Mesenchymal stem cell (in vitro differentiated cells and primary cell): ENCODE results near the gene ORAI2.

Experiments
- DNase-seq: peaks from one replicate; pipeline ENCODE4 v3.0.0-alpha.2; 2013
- H2AFZ ChIP-seq: one replicate; pipeline ENCODE4 v1.6.1; 2013; ENCODE audit warnings: low read depth, mild to moderate bottlenecking, control low read depth, inconsistent platforms, low read length, moderate library complexity
- H2AK5ac ChIP-seq: 2 replicates; pipeline ENCODE4 v1.6.1; 2013; ENCODE audit warnings: low read length, moderate library complexity, mild to moderate bottlenecking, inconsistent platforms; ENCODE audit not compliant: severe bottlenecking
- H2BK120ac ChIP-seq: one replicate; pipeline ENCODE4 v1.6.1; 2013; ENCODE audit warnings: low read depth, mild to moderate bottlenecking, inconsistent platforms, low read length, moderate library complexity
- H2BK12ac ChIP-seq, 2 experiments: one replicate each; pipeline ENCODE4 v1.6.1; 2013; ENCODE audit warnings: inconsistent platforms in 2 of 2, low read length in 2 of 2, mild to moderate bottlenecking in 2 of 2, moderate library complexity in 2 of 2, control low read depth in 1 of 2
- H2BK15ac ChIP-seq: one replicate; pipeline ENCODE4 v1.6.1; 2013; ENCODE audit warnings: mild to moderate bottlenecking, low read depth, inconsistent platforms; ENCODE audit not compliant: poor library complexity, severe bottlenecking
- H2BK5ac ChIP-seq: 2 replicates; pipeline ENCODE4 v1.6.1; 2013; ENCODE audit warnings: low read depth, mild to moderate bottlenecking, low read length, control low read depth, inconsistent platforms; ENCODE audit not compliant: poor library complexity, severe bottlenecking
- H3K14ac ChIP-seq, 2 experiments: one replicate each; pipeline ENCODE4 v1.6.1; 2013; ENCODE audit warnings: inconsistent platforms in 2 of 2, low read length in 2 of 2, control low read depth in 1 of 2, mild to moderate bottlenecking in 1 of 2, moderate library complexity in 1 of 2
- H3K18ac ChIP-seq, 2 experiments: one replicate each; pipeline ENCODE4 v1.6.1; 2013; ENCODE audit warnings: inconsistent platforms in 2 of 2, low read length in 2 of 2, control low read depth in 1 of 2, low read depth in 1 of 2, mild to moderate bottlenecking in 1 of 2
- H3K23ac ChIP-seq, 2 experiments: one replicate each; pipeline ENCODE4 v1.6.1; 2013; ENCODE audit warnings: inconsistent platforms in 2 of 2, low read length in 2 of 2, mild to moderate bottlenecking in 2 of 2, moderate library complexity in 2 of 2, control low read depth in 1 of 2
- H3K27ac ChIP-seq: 2 replicates; pipeline ENCODE4 v1.5.1; 2013; ENCODE audit warnings: mild to moderate bottlenecking, moderate library complexity, low read length, control low read depth, inconsistent platforms; ENCODE audit not compliant: poor library complexity, severe bottlenecking
- H3K27me3 ChIP-seq, 2 experiments: 2 replicates each; pipeline versions ENCODE4 v1.6.1 to v1.7.0; 2013; ENCODE audit warnings: low read length in 2 of 2, mild to moderate bottlenecking in 2 of 2, moderate library complexity in 2 of 2, control low read depth in 1 of 2, inconsistent platforms in 1 of 2; ENCODE audit not compliant: control insufficient read depth in 1 of 2, insufficient read depth in 1 of 2
- H3K36me3 ChIP-seq, 2 experiments: 2 replicates each; pipeline versions ENCODE4 v1.6.1 to v1.7.0; 2013; ENCODE audit warnings: low read length in 2 of 2, control low read depth in 1 of 2, inconsistent platforms in 1 of 2, low read depth in 1 of 2, mild to moderate bottlenecking in 1 of 2; ENCODE audit not compliant: insufficient read depth in 2 of 2, control insufficient read depth in 1 of 2
- H3K4ac ChIP-seq, 2 experiments: one replicate each; pipeline ENCODE4 v1.6.1; 2013; ENCODE audit warnings: inconsistent platforms in 2 of 2, low read length in 2 of 2, mild to moderate bottlenecking in 2 of 2, moderate library complexity in 2 of 2, control low read depth in 1 of 2, low read depth in 1 of 2
- H3K4me1 ChIP-seq: 2 replicates; pipeline ENCODE4 v1.6.1; 2013; ENCODE audit warnings: low read depth, low read length, control low read depth; ENCODE audit not compliant: control insufficient read depth, insufficient read depth
- H3K4me2 ChIP-seq: 2 replicates; pipeline ENCODE4 v1.6.1; 2013; ENCODE audit warnings: low read length, mild to moderate bottlenecking, inconsistent platforms; ENCODE audit not compliant: poor library complexity, severe bottlenecking
- H3K4me3 ChIP-seq, 2 experiments: 2 replicates each; pipeline versions ENCODE4 v1.5.1 to v1.7.0; 2013; ENCODE audit warnings: low read length in 2 of 2, mild to moderate bottlenecking in 2 of 2, control low read depth in 1 of 2, low read depth in 1 of 2; ENCODE audit not compliant: insufficient read depth in 1 of 2
- H3K79me1 ChIP-seq: replicated peaks from 2 replicates; pipeline ENCODE4 v1.6.1; 2013; ENCODE audit warnings: mild to moderate bottlenecking, control low read depth, low read length, inconsistent platforms; ENCODE audit not compliant: poor library complexity, severe bottlenecking
- H3K9ac ChIP-seq: 2 replicates; pipeline ENCODE4 v1.7.0; 2013; ENCODE audit warnings: mild to moderate bottlenecking, low read length, moderate library complexity
- H3K9me3 ChIP-seq: 2 replicates; pipeline ENCODE4 v1.7.0; 2013; ENCODE audit warnings: mild to moderate bottlenecking, low read length; ENCODE audit not compliant: control insufficient read depth
- H4K8ac ChIP-seq: one replicate; pipeline ENCODE4 v1.6.1; 2013; ENCODE audit warnings: inconsistent platforms, mild to moderate bottlenecking, low read length, moderate library complexity
- H4K91ac ChIP-seq: one replicate; pipeline ENCODE4 v1.6.1; 2013; ENCODE audit warnings: mild to moderate bottlenecking, low read length, inconsistent platforms
- WGBS: methylation state at CpG from one replicate; pipeline ENCODE4 v1.1.7; 2013; ENCODE audit warnings: mixed read lengths; 5-methylcytosine and 5-hydroxymethylcytosine counted together

ORAI2 gene

DNA sequence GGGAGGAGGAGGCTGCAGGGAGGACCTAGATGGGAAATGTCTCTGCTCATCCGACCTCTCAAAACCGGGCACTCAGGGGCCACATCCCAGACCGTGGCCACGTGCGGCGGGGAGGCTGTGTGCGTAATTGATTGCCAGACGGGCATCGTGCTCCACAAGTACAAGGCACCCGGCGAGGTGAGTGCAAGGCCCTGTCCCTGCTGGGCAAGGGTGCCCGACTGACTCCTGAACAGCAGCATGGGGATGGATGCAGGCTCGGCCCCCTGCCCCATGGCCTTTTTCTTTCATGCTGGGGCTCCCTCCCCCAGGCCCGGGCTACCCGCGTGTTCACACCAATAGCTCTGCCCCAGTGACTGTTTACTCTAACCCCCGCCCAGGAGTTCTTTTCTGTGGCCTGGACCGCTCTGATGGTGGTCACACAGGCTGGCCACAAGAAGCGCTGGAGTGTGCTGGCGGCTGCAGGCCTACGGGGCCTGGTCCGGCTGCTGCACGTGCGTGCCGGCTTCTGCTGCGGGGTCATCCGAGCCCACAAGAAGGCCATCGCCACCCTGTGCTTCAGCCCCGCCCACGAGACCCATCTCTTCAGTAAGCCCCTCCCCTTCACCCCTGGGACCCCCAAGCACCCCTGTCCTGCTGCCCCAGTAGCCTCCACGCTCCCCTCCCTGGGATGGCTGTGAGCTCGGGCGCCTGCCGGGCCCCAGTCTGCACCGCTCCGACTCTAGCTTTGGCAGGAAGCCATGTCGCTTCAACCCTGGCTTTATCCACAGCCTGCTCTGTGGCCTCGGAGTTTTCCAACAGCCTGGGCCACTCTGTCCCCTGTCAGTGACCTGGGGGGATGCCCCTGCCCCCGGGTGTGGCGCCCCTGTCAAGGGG, 35.3 kb downstream of the ORAI2 start:
- H2BK15ac ChIP-seq, result no peak overlapping the region
- 92% methylated on average over 40 of the region's 40 CpGs for WGBS
- no peak for DNase-seq

DNA sequence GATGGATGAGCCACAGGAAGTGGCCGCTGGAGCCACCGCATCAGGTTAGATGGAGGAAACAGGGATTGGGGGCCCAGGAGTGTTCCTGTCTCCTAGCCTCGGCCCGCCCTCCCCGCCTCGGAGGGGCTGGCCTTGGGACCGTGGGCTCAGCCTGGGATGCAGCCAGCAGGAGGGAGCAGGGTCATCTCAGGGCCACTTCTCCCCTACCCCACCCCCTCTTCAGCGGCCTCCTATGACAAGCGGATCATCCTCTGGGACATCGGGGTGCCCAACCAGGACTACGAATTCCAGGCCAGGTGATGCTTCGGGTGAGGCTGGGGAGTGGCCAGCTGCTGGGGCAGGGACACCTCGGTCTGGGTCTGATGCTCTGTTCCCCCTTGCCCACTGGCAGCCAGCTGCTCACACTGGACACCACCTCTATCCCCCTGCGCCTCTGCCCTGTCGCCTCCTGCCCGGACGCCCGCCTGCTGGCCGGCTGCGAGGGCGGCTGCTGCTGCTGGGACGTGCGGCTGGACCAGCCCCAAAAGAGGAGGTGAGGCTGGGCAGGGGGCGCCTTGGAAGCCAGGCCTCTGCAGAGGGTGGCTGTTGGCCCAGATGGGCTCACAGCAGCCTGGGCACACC, 36.1 kb downstream of the ORAI2 start:
- Histone ChIP-seq H3K23ac (no peak overlapping the region), H3K18ac (no peak overlapping the region), H3K4me2 (no peak overlapping the region), H3K4me1 (peaks cover 30% of the 10 kb centered on the region), H3K4ac (no peak overlapping the region), H3K4me3 (no peak overlapping the region), H2BK120ac (no peak overlapping the region), H2BK12ac (no peak overlapping the region), H3K36me3 (peaks cover 28 to 67% of the 10 kb centered on the region in 2 experiments), H3K9me3 (no peaks in the 10 kb centered on the region), H2AK5ac (no peak overlapping the region), H4K91ac (no peak overlapping the region), H3K27me3 (no peaks in the 10 kb centered on the region), H2AFZ (no peak overlapping the region), H3K14ac (no peak overlapping the region), H3K79me1 (peaks cover 33% of the 10 kb centered on the region), H2BK15ac (no peak overlapping the region), H3K9ac (no peak overlapping the region), H3K27ac (no peak overlapping the region), H4K8ac (no peak overlapping the region), H2BK5ac (no peak overlapping the region)
- WGBS, result 96% methylated on average over 24 of the region's 24 CpGs
- no peak for DNase-seq

More for the DNA sequence above, 35.3 kb downstream of the ORAI2 start:
- H3K23ac ChIP-seq, result no peak overlapping the region
- no peak overlapping the region for H3K9ac ChIP-seq
- H3K14ac ChIP-seq, result no peak overlapping the region
- H2BK120ac ChIP-seq, result no peak overlapping the region
- no peak overlapping the region for H4K91ac ChIP-seq
- H3K79me1 ChIP-seq, result peaks cover 40% of the 10 kb centered on the region
- H2BK5ac ChIP-seq, result no peak overlapping the region
- H2AK5ac ChIP-seq, result no peak overlapping the region
- no peaks in the 10 kb centered on the region for H3K27me3 ChIP-seq
- no peaks in the 10 kb centered on the region for H3K9me3 ChIP-seq
- H3K4ac ChIP-seq, result no peak overlapping the region
- no peak overlapping the region for H2AFZ ChIP-seq
- no peak overlapping the region for H3K4me3 ChIP-seq
- H3K36me3 ChIP-seq, result peaks cover 27 to 65% of the 10 kb centered on the region in 2 experiments
- H3K4me2 ChIP-seq, result no peak overlapping the region
- H3K18ac ChIP-seq, result no peak overlapping the region
- H3K4me1 ChIP-seq, result peaks cover 33% of the 10 kb centered on the region
- H3K27ac ChIP-seq, result no peak overlapping the region
- H4K8ac ChIP-seq, result no peak overlapping the region
- H2BK12ac ChIP-seq, result no peak overlapping the region

- no peak overlapping the region for H3K9ac ChIP-seq
- H3K27ac ChIP-seq, result no peak overlapping the region
- no peak overlapping the region for H2BK120ac ChIP-seq
- no peak overlapping the region for H3K18ac ChIP-seq
- H2AFZ ChIP-seq, result no peak overlapping the region
- WGBS, result 89% methylated on average over 17 of the region's 20 CpGs
- no peaks in the 10 kb centered on the region for H3K9me3 ChIP-seq
- no peak overlapping the region for H3K14ac ChIP-seq
- no peak overlapping the region for H3K4me3 ChIP-seq
- peaks cover 30% of the 10 kb centered on the region for H3K4me1 ChIP-seq
- no peak overlapping the region for H4K8ac ChIP-seq
- peaks cover 28 to 67% of the 10 kb centered on the region in 2 experiments for H3K36me3 ChIP-seq
- H3K4me2 ChIP-seq, result no peak overlapping the region
- peaks cover 28% of the 10 kb centered on the region for H3K79me1 ChIP-seq
- H3K23ac ChIP-seq, result no peak overlapping the region
- H3K4ac ChIP-seq, result no peak overlapping the region
- DNase-seq, result no peak
- no peak overlapping the region for H2BK15ac ChIP-seq
- no peak overlapping the region for H2AK5ac ChIP-seq
- H2BK12ac ChIP-seq, result no peak overlapping the region
- no peak overlapping the region for H2BK5ac ChIP-seq
- no peak overlapping the region for H4K91ac ChIP-seq
- no peaks in the 10 kb centered on the region for H3K27me3 ChIP-seq
These were observed 36.8 kb downstream of the ORAI2 start for GRCh38 chr7:102469972-102470825.

DNA sequence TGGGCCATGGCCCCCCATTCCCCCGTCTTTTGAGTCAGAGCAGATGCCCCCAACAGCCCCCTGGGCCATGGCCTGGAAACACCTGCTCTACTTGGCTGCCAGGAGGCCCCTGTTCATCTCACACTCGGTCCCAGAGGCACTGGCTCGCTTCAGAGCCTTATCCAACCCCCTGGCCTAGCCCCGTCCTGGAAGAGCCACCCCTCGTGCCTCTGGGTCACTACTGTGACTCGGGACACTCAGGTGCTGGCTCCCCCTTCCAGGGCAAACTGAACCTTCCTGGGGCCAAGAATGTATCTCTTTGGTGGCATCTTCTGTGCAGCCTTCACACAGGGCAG, 38.4 kb downstream of the ORAI2 start:
- Histone ChIP-seq H4K8ac (no peak overlapping the region), H2BK120ac (no peak overlapping the region), H3K18ac (no peak overlapping the region), H3K79me1 (peaks cover 21% of the 10 kb centered on the region), H2AFZ (no peak overlapping the region), H2BK12ac (no peak overlapping the region), H3K4me1 (peaks cover 22% of the 10 kb centered on the region), H3K14ac (no peak overlapping the region), H4K91ac (no peak overlapping the region), H2BK5ac (no peak overlapping the region), H3K4me3 (no peak overlapping the region), H3K4ac (no peak overlapping the region), H3K4me2 (no peak overlapping the region), H3K27ac (no peak overlapping the region), H3K9me3 (no peaks in the 10 kb centered on the region), H3K9ac (no peak overlapping the region), H2AK5ac (no peak overlapping the region), H3K36me3 (peaks cover 28 to 67% of the 10 kb centered on the region in 2 experiments), H2BK15ac (no peak overlapping the region), H3K23ac (no peak overlapping the region), H3K27me3 (no peaks in the 10 kb centered on the region)
- DNase-seq, result no peak
- WGBS, result 96% methylated on average over 6 of the region's 6 CpGs
